Globus pallidus (tissue), 1 donor: ENCODE results near the gene ALG8.
"Not testable (repeated sequence)": the region's sequence is repeated elsewhere in the genome, so short reads cannot be mapped to it uniquely, and the experiment has no call there.

Experiments
- DNase-seq: peaks from one replicate; pipeline ENCODE4 v3.0.0-alpha.2; 2015; ENCODE audit warnings: low spot score

Gene ALG8

GRCh38 chr11:78100261-78100660, 39.2 kb downstream of the ALG8 start:
- DNase-seq = no peak

DNA sequence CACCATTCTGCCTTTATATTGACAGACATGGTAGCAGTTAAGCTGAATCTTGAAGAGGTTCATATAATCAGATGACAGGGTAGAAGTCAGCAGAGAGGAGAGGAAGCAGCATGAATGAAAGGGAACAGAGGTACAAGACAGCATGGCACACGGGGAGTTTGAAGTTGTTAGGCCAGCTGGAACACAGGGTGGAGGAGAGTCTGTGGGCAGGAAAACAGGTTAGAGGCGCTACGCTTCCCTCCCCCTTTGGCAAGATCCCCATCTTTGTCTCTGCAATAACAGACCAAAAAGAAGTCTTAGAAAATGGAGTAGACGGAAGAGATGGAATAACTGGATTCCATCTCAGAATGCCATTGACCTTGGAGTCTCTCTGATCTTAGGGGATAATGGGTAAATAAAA, 39.8 kb downstream of the ALG8 start:
- DNase-seq = no peak

DNA sequence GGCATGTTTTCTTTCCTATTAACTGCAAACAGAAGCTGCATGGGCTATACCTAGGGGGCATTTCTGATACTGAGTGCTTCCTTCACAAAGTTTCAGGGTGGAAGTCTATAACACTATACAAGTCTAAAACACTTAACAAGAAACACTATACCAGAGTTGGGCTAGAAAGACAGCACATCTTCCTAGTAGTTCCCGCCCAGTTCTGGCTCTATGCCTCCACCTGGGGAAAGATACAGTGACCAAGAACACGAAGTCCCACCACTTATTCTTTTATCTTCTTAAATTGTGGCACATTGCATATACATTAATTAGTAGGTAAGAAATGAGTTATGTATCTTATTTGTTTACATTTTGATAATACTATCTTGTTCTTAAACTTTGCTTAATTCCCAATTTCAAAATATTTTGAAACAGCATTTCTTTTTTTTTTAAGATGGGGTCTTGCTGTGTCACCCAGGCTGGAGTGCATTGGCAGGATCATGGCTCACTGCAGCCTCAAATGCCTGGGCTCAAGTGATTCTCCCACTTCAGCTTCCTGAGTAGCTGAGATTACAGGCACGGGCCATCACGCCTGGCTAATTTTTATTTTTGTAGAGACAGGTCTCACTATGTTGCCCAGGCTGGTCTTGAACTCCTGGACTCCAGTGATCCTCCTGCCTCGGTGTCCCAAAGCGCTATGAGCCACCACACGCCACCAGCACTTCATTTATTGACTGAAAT, 41.6 kb downstream of the ALG8 start:
- DNase-seq = no peak

DNA sequence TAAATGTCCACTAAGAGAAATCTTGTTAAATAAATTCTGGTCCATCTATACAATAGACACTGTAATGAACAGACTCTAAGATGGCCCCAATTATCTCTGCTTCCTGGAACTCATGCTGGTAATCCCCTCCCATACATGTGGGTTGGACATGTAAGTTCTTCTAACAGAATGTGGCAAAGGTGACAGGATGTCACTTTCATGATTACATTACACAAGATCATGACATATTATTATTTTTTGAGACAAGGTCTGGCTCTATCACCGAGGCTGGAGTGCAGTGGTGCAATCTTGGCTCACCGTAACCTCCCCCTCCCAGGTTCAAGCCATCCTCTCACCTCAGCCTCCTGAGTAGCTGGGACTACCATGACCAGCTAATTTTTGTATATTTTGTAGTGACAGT, 45.2 kb downstream of the ALG8 start:
- no peak for DNase-seq

DNA sequence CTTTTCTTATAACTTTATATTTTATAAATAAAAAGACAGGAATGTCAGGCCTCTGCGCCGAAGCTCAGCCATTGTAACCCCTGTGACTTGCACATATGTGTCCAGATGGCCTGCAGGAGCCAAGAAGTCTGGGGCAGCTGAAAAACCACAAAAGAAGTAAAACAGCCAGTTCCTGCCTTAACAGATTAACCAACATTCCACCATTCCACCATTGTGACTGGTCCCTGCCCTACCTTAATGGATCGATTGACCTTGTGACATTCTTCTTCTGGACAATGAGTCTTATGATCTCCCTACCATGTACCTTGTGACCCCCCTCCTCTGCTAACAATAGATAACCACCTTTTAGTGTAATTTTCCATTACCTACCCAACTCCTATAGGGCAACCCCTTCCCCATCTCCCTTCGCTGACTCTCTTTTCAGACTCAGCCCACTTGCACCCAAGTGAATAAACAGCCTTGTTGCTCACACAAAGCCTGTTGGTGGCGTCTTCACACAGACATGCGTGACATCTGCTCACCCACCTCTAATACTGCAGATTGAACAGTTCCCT, 52.8 kb downstream of the ALG8 start:
- not testable (repeated sequence) for DNase-seq

DNA sequence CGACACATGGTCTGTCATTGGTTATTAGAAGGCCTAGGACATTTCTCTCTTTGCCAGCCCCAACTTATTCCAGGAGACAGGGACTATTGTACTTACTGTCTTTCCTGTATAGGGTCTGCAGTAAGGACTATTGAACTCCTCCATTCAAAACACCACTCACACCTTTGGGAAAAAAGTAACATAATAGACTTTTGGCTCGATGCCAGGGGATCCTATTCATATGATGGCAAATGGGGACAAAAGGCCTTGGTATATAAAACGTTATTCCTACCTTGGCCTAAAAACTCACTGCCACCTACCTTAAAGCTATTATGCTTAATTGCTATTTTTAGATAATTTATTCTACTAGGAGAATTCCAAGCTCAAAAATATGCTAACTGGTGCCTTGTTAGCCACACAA, 53.5 kb downstream of the ALG8 start:
- no peak for DNase-seq

DNA sequence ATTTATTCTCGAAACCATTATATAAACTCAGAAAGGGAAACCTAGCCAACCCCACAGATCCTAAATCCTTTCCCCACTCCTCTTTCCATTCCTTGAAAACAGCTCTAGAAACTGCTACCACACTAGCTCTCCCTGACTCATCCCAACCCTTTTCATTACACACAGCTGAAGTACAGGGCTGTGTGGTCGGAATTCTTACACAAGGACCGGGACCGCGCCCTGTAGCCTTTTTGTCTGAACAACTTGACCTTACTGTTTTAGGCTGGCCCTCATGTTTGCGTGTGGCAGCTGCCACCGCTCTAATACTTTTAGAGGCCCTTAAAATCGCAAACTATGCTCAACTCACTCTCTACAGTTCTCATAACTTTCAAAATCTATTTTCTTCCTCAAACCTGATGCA, 54.9 kb downstream of the ALG8 start:
- not testable (repeated sequence) for DNase-seq

GRCh38 chr11:78083021-78083420, 56.4 kb downstream of the ALG8 start:
- no peak for DNase-seq

DNA sequence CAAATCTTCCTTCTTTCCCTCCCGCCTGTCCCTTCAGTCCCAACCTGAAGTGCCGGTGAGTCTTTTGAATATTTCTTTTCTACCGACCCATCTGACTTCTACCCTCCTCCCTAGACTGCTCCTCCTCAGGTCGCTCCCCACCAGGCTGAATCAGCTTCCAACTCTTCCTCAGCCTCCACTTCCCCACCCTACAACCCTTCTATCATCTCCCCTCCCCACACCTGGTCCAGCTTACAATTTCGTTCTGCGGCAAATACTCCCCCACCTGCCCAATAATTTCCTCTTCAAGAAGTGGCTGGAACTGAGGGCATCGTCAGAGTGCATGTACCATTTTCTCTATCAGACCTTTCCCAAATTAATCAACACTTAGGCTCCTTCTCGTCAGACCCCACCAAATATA, 57.3 kb downstream of the ALG8 start:
- no peak for DNase-seq

DNA sequence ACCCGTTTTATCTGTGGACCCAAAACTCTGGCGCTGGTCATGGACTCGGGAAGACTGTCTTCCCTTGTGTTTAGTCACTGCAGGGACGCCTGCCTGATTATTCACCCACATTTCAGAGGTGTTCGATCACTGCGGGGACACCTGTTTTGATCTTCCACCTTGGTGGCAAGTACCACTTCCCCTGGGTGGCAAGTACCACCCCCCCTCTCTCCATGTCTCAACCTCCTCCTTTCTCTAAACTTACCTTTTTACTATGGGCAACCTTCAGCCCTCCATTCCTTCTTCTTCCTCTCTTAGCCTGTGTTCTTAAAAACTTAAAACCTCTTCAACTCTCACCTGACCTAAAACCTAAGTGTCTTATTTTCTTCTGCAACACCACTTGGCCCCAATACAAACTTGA, 57.8 kb downstream of the ALG8 start:
- DNase-seq = no peak

DNA sequence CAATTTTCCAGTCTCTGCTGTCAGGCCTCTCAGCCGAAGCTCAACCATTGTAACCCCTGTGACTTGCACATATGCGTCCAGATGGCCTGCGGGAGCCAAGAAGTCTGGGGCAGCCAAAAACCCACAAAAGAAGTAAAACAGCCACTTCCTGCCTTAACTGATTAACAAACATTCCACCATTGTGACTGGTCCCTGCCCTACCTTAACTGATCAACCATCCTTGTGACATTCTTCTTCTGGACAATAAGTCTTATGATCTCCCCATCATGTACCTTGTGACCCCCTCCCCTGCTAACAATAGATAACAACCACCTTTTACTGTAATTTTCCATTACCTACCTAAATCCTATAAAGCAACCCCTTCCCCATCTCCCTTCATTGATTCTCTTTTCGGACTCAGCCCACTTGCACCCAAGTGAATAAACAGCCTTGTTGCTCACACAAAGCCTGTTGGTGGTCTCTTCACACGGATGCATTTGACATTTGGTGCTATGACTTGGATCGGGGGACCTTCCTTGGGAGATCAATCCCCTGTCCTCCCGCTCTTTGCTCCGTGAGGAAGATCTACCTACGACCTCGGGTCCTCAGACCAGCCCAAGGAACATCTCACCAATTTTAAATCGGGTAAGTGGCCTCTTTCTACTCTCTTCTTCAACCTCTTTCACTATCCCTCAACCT, 58.5 kb downstream of the ALG8 start:
- no peak for DNase-seq

DNA sequence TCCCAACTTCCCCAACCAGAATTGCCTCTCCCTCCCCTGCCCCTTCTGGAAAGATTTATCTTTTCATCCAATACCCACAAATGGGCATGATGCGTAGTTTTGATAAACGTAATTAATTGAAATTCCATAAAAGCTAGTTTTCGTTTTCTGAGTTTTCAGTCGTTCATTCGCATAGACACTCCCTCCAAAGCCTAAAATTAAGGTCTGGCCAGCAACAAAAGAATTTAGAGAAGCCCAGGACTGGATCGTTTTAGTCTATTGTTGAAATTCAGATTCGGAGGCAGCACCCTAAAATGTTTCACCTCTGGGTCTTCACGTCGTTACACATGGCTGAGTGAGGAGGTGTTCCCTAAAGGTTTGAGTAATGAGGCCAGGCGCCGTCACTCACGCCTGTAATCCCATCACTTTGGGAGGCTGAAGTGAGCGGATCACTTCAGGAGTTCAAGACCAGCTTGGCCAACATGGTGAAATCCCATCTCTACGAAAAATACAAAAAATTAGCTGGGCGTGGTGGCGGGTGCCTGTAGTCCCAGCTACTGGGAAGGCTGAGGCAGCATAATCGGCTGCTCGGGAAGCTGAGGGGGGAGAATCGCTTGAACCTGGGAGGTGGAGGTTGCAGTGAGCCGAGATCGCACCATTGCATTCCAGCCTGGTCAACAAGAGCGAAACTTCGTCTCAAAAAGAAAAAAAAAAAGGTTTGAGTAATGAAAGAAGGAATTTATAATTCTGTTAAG, 59.2 kb downstream of the ALG8 start:
- DNase-seq = no peak

- DNase-seq = peak; percentile 78
Observed at GRCh38 chr11:78079232-78080083, 60.0 kb downstream of the ALG8 start, which contains the start of gene NDUFC2. NDUFC2 (minus strand) TSS chr11:78079862; CDS start chr11:78079744, 118 bp downstream.

- DNase-seq = no peak
Observed at GRCh38 chr11:78078218-78079167, 60.9 kb downstream of the ALG8 start.

- not testable (repeated sequence) for DNase-seq
Observed at GRCh38 chr11:78077592-78077991, 61.8 kb downstream of the ALG8 start.

DNA sequence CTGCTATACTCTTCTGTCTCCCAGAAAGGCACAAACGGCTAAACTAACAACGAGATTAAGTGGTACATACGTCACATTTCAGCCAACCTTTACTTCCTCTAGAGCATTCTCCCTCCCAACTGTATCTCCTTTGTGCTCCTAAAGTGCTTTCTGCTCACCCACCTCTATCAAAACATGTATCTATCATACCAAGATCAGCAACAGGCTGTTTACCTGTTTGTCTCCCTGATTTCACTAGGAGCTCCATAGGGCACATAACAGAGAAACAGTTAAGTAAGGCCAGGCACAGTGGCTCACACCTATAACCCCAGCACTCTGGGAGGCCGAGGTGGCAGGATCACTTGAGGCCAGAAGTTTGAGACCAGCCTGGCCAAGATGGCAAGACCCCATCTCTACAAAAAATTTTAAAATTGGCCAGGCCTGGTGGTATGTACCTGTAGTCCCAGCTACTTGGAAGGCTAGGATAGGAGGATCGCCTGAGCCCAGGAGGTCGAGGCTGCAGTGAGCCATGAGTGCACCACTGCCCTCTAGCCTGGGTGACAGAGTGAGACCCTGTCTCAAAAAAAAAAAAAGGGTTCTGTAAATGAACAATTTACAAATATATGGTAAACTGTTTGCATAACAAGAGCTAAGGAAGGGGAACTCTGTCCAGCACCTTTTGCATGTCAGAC, 62.6 kb downstream of the ALG8 start:
- no peak for DNase-seq

GRCh38 chr11:78074756-78075155, 64.7 kb downstream of the ALG8 start:
- DNase-seq = no peak

DNA sequence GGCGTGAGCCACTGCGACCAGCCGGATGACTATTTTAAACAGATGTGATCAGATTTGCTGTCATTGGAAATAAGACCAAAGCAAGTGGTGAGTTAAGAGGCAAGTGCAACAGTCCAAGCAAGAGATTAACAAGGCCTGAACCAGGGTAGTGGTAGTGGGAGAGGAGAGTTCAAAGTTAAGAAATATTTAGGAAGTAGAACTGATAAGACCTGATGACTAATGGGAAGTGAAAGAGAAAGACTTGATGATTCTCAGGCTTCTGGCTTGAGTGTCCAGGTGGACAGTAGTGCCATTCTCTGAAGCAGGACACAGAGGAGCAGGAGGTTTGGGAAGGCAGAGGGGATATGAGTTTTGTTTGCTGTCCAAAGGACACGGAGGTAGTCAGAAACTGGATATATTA, 67.0 kb downstream of the ALG8 start:
- DNase-seq = no peak

GRCh38 chr11:78071717-78072116, 67.7 kb downstream of the ALG8 start:
- no peak for DNase-seq

DNA sequence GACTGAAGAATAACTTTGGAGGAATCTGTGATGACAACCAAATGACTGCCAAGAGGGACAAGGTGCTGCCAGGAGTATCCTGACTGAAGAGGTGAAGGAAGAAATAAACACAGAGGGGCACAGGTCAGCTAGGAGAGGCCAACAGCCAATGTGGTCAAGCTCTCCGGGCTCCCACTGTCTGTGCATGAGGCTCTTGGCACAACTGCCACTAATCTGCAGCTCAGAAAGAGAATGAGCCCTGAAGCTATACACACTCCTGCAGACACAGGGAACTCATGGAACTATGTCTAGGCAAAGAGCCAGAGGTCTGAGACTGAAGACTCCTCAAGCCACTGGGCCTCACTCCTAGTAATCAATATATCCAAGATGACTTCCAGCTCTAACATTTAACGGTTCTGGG, 68.8 kb downstream of the ALG8 start:
- no peak for DNase-seq
